IMR-90 (cell line): ENCODE data around the gene COX7C. TPM values are rescaled to one million over a fixed set of nuclear protein-coding genes. Genes with fewer than 3 reads are reported as not detected.
A peak's percentile ranks its signal among the peaks of the same experiment; 100 is the strongest.

Experiments
- ATAC-seq: fragments of 200-7000 bp; cut with Tn5 transposase; 2 replicates; pipeline ENCODE4 v1.9.1; 2020; ENCODE audit warnings: low read depth, mild to moderate bottlenecking, moderate library complexity
- BruUV-seq: library from RNA; stranded (reverse); fragments of 400-500 nt; replicated peaks from 2 replicates; lab custom pipeline; 2021; lab: Mats Ljungman, UMichigan
- CTCF ChIA-PET: fragments of 300-600 bp; formaldehyde crosslinking; extraction: SDS; loops from one replicate; lab custom pipeline; 2021; ENCODE audit warnings: antibody characterized with exemption; lab: Yijun Ruan, JAX
- POLR2A ChIA-PET: fragments of 300-600 bp; sonication (Branson Sonifier 250); formaldehyde crosslinking; loops from one replicate; lab custom pipeline; 2022; ENCODE audit warnings: antibody characterized with exemption; ENCODE audit not compliant: unreplicated experiment; lab: Charles Lee
- DNase-seq: peaks from one replicate; pipeline ENCODE4 v3.0.0; 2013
- H2AFZ ChIP-seq: replicated peaks from 2 replicates; pipeline ENCODE3; 2013; ENCODE audit warnings: low read length, mild to moderate bottlenecking; ENCODE audit not compliant: poor library complexity
- H2AK5ac ChIP-seq: 2 replicates; pipeline ENCODE4 v1.6.1; 2013; ENCODE audit warnings: low read depth, low read length, inconsistent platforms
- H2AK9ac ChIP-seq: replicated peaks from 2 replicates; pipeline ENCODE3; 2013; ENCODE audit warnings: mild to moderate bottlenecking, low read depth, low read length, moderate library complexity; ENCODE audit not compliant: poor library complexity
- H2BK120ac ChIP-seq: 2 replicates; pipeline ENCODE4 v1.6.1; 2013; ENCODE audit warnings: low read depth, low read length, inconsistent platforms
- H2BK15ac ChIP-seq: 3 replicates; pipeline ENCODE4 v1.6.1; 2013; ENCODE audit warnings: low read depth, low read length, inconsistent platforms
- H2BK20ac ChIP-seq: 2 replicates; pipeline ENCODE4 v1.6.1; 2013; ENCODE audit warnings: low read depth, mild to moderate bottlenecking, inconsistent platforms, low read length, moderate library complexity
- H2BK5ac ChIP-seq: 2 replicates; pipeline ENCODE4 v1.6.1; 2013; ENCODE audit warnings: mild to moderate bottlenecking, low read depth, low read length, inconsistent platforms; ENCODE audit not compliant: poor library complexity, severe bottlenecking
- H3K14ac ChIP-seq: replicated peaks from 2 replicates; pipeline ENCODE4 v1.6.1; 2013; ENCODE audit warnings: low read depth, low read length, inconsistent platforms
- H3K18ac ChIP-seq: 2 replicates; pipeline ENCODE4 v1.6.1; 2013; ENCODE audit warnings: low read depth, low read length, control low read depth
- H3K23ac ChIP-seq: 2 replicates; pipeline ENCODE4 v1.6.1; 2013; ENCODE audit warnings: low read depth, low read length, inconsistent platforms
- H3K27ac ChIP-seq: 2 replicates; pipeline ENCODE4 v1.5.1; 2013; ENCODE audit warnings: mild to moderate bottlenecking, control low read depth, low read length; ENCODE audit not compliant: insufficient read depth
- H3K27me3 ChIP-seq: 2 replicates; pipeline ENCODE4 v1.6.1; 2013; ENCODE audit warnings: low read length; ENCODE audit not compliant: control insufficient read depth, insufficient read depth
- H3K36me3 ChIP-seq: 2 replicates; pipeline ENCODE4 v1.6.1; 2013; ENCODE audit warnings: low read length, mixed read lengths; ENCODE audit not compliant: control insufficient read depth, insufficient read depth
- H3K4ac ChIP-seq: 2 replicates; pipeline ENCODE4 v1.6.1; 2013; ENCODE audit warnings: low read depth, low read length, inconsistent platforms
- H3K4me1 ChIP-seq: 2 replicates; pipeline ENCODE4 v1.6.1; 2013; ENCODE audit warnings: low read length, mixed read lengths; ENCODE audit not compliant: control insufficient read depth, insufficient read depth
- H3K4me2 ChIP-seq: 2 replicates; pipeline ENCODE4 v1.6.1; 2013; ENCODE audit warnings: low read depth, mild to moderate bottlenecking, control low read depth, low read length, moderate library complexity
- H3K4me3 ChIP-seq: 2 replicates; pipeline ENCODE4 v1.5.1; 2013; ENCODE audit warnings: low read depth, mild to moderate bottlenecking, control low read depth, low read length, moderate library complexity; ENCODE audit not compliant: insufficient read depth
- H3K56ac ChIP-seq: 2 replicates; pipeline ENCODE4 v1.6.1; 2013; ENCODE audit warnings: low read length, inconsistent platforms; ENCODE audit not compliant: insufficient read depth; ENCODE audit errors: extremely low read depth
- H3K79me1 ChIP-seq, 2 experiments: 2 replicates each; pipeline ENCODE4 v1.6.1; 2013; ENCODE audit warnings: low read length in 2 of 2, inconsistent platforms in 1 of 2, low read depth in 1 of 2
- H3K9ac ChIP-seq: 2 replicates; pipeline ENCODE4 v1.6.1; 2013; ENCODE audit warnings: low read depth, low read length, control low read depth
- H3K9me1 ChIP-seq: 2 replicates; pipeline ENCODE4 v1.6.1; 2013; ENCODE audit warnings: low read length, inconsistent platforms; ENCODE audit not compliant: insufficient read depth
- H3K9me3 ChIP-seq: 2 replicates; pipeline ENCODE4 v1.6.1; 2013; ENCODE audit warnings: low read length; ENCODE audit not compliant: control insufficient read depth, insufficient read depth
- H4K20me1 ChIP-seq: 2 replicates; pipeline ENCODE4 v1.6.1; 2013; ENCODE audit warnings: low read length, inconsistent platforms; ENCODE audit not compliant: insufficient read depth
- H4K5ac ChIP-seq: 2 replicates; pipeline ENCODE4 v1.6.1; 2013; ENCODE audit warnings: mild to moderate bottlenecking, low read depth, low read length, control low read depth
- H4K8ac ChIP-seq, 2 experiments: 2 replicates each; pipeline ENCODE4 v1.6.1; 2013; ENCODE audit warnings: low read depth in 2 of 2, low read length in 2 of 2, control low read depth in 1 of 2, inconsistent platforms in 1 of 2
- H4K91ac ChIP-seq: 2 replicates; pipeline ENCODE4 v1.6.1; 2013; ENCODE audit warnings: low read depth, low read length, inconsistent platforms; ENCODE audit not compliant: insufficient read depth
- CEBPB ChIP-seq: IDR thresholded peaks from 2 replicates; pipeline ENCODE4 v1.6.1; 2012; ENCODE audit warnings: low read depth, low read length, improper control_type of control experiment
- FOS ChIP-seq: fragments of 150-350 bp; IDR thresholded peaks from 2 replicates; pipeline ENCODE4 v1.6.1; 2016; ENCODE audit warnings: low read depth, low read length
- WGBS, 2 experiments: methylation state at CpG; one replicate each; pipeline versions ENCODE4 v1.1.5 to v1.1.7; 2013; ENCODE audit warnings: missing lambda C conversion rate in 2 of 2; ENCODE audit not compliant: insufficient read length in 1 of 2; ENCODE audit errors: extremely low coverage in 2 of 2; 5-methylcytosine and 5-hydroxymethylcytosine counted together
- dilution Hi-C: fragments of 300-500 bp; cut with HindIII; formaldehyde crosslinking; loops from one replicate; pipeline ENCODE4 v1.14.3; 2018; ENCODE audit warnings: low sequenced_read_pairs; ENCODE audit not compliant: unreplicated experiment
- in situ Hi-C: fragments of 300-500 bp; cut with MboI; formaldehyde crosslinking; loops from 3 replicates; pipeline ENCODE4 v1.14.3; 2019; ENCODE audit warnings: low sequenced_read_pairs, inconsistent platforms, mixed read lengths
- intact Hi-C: fragments of 100-400 bp; cut with micrococcal nuclease; formaldehyde crosslinking; loops from 2 replicates; pipeline ENCODE4 v1.10.0; 2022
- polyA plus RNA-seq, 3 experiments: library from polyadenylated mRNA; depleted of rRNA; stranded (reverse); fragments of >200 nt; gene quantifications; 2 replicates each; pipeline ENCODE4 v1.2.3, GENCODE V29; 2012; ENCODE audit warnings: low replicate concordance in 1 of 3
- total RNA-seq: library from RNA; depleted of rRNA; stranded (reverse); fragments of >200 nt; gene quantifications from 2 replicates; pipeline ENCODE4 v1.2.3, GENCODE V29; 2012

The COX7C gene
- total and polyA plus RNA-seq, 2 of the 4 experiments (the other 2 are of a cell fraction), result 91.4 to 564 TPM

DNA sequence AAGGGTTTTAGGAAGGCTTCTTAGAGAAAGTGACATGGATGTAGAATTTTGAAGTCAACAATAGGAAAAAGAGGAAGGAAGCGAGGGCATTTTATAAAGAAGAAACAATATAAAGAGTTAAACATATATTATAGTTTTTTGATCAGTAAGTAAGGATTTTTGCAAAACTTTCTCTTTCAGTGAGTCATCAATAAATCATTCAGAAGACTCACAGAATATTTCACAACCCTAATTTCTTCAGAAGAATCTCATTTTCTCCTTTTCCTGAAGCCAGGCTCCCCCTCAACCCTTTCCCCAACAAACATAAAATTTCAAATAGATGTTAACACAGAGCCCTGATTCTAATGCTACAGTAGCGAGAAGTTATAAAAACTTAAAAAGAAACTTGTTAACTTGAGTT, 4.3 kb upstream of the COX7C start:
- in situ Hi-C loops (no loop called here), intact Hi-C loops (no loop called here), dilution Hi-C loops (no loop called here)
- POLR2A ChIA-PET, result no interaction called here
- H3K9ac ChIP-seq, result no peak overlapping the region
- H4K20me1 ChIP-seq, result peaks cover 2% of the 10 kb centered on the region; the same call in 1 of the 2 replicates
- no peaks in the 10 kb centered on the region for H3K9me3 ChIP-seq
- no peak overlapping the region for H3K56ac ChIP-seq
- no peak overlapping the region for H2BK5ac ChIP-seq
- H2AK9ac ChIP-seq, result no peak overlapping the region
- no peak overlapping the region for H3K18ac ChIP-seq
- H4K5ac ChIP-seq, result no peak overlapping the region
- H2BK120ac ChIP-seq, result no peak overlapping the region
- no peak overlapping the region for H2BK15ac ChIP-seq
- H3K14ac ChIP-seq, result no peak overlapping the region
- H3K4me3 ChIP-seq, result no peak overlapping the region
- no peak overlapping the region for H4K8ac ChIP-seq
- H3K36me3 ChIP-seq, result no peaks in the 10 kb centered on the region
- H3K4ac ChIP-seq, result no peak overlapping the region
- WGBS, 2 experiments, result no CpG with 5 or more reads among the region's 2 CpGs
- no peak overlapping the region for H3K23ac ChIP-seq
- no peak for ATAC-seq
- no peaks in the 10 kb centered on the region for H3K4me1 ChIP-seq
- H3K27me3 ChIP-seq, result no peaks in the 10 kb centered on the region
- no peak for TF ChIP-seq FOS
- TF ChIP-seq CEBPB, result peak; percentile 60
- peaks cover 5 to 7% of the 10 kb centered on the region in 2 experiments for H3K79me1 ChIP-seq
- H3K9me1 ChIP-seq, result no peaks in the 10 kb centered on the region
- CTCF ChIA-PET, result no interaction called here
- no peak overlapping the region for H4K91ac ChIP-seq
- DNase-seq, result peak; percentile 2
- no peak overlapping the region for H3K4me2 ChIP-seq
- BruUV-seq, result no TSS peak
- no peak overlapping the region for H3K27ac ChIP-seq
- H2AFZ ChIP-seq, result no peak overlapping the region
- H2BK20ac ChIP-seq, result no peak overlapping the region
- H2AK5ac ChIP-seq, result no peak overlapping the region
